ENCODE data around the gene NUP42.

GRCh38 chr7:23226844-23227450 lies 45.1 kb downstream of the NUP42 start:
- TF ChIP-seq CTCF (IDR thresholded peaks at IDR 0.05; ENCODE audit: extremely low read depth in 1 of 2, insufficient read depth in 1 of 2, low read depth in 1 of 2, low read length in 2 of 2) = no peak
- TF ChIP-seq POLR2AphosphoS5 (IDR thresholded peaks at IDR 0.05; ENCODE audit: insufficient read depth, low read depth, low read length) = no peak

Measured in endothelial cell of umbilical vein (primary cell).